Measurements from ENCODE around the gene TMEM135. TPM values are rescaled to one million over a fixed set of nuclear protein-coding genes. Genes with fewer than 3 reads are reported as not detected.

The TMEM135 gene
- total RNA-seq, 1 experiment from 2014 or later, result 65.5 TPM

DNA sequence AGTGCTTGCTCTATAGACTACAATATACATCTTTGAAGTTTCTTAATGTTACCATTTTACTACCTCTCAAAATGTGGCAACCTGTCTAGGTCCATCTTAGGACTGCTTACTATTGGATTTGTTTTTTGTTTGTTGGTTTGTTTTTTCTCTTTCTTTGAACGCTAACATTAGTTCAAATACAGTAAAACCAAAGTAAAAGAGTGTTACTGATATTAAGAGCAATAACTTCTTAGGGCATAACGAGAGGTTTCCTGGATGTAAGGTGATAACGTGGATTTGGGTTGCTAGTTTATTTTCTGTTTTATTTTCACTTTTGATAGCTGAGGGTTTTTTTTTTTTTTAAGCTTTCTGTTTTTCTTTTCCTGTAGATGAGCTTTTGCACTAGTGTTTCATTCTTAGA lies 43.6 kb downstream of the TMEM135 start:
- intact Hi-C loops (cut with micrococcal nuclease; ENCODE audit: unreplicated experiment), result no loop called here
- H3K9me3 ChIP-seq (ENCODE audit: control insufficient read depth, insufficient read depth, low read depth, low read length), result no peaks in the 10 kb centered on the region
- in situ Hi-C loops (cut with HindIII; ENCODE audit: low pct_unique_long_range_greater_than_20kb, low sequenced_read_pairs), result no loop called here
- no peaks in the 10 kb centered on the region for H3K4me1 ChIP-seq (ENCODE audit: control insufficient read depth, insufficient read depth, low read length)
- DNase-seq (ENCODE audit: low read depth, low spot score) (no peak), ATAC-seq (no peak)
- ChIA-PET CTCF (interaction anchor here (0.6 kb wide), 1 partner anchor 143 kb away, joined by 4 read pairs; no protein-coding TSS in a partner anchor), POLR2A (no interaction called here)
- H3K4me3 ChIP-seq (ENCODE audit: low read depth in 2 of 2, low read length in 2 of 2), result no peak overlapping the region
- no peaks in the 10 kb centered on the region for H3K27me3 ChIP-seq (ENCODE audit: control insufficient read depth, insufficient read depth, low read length)
- TF ChIP-seq, protein P1, sequence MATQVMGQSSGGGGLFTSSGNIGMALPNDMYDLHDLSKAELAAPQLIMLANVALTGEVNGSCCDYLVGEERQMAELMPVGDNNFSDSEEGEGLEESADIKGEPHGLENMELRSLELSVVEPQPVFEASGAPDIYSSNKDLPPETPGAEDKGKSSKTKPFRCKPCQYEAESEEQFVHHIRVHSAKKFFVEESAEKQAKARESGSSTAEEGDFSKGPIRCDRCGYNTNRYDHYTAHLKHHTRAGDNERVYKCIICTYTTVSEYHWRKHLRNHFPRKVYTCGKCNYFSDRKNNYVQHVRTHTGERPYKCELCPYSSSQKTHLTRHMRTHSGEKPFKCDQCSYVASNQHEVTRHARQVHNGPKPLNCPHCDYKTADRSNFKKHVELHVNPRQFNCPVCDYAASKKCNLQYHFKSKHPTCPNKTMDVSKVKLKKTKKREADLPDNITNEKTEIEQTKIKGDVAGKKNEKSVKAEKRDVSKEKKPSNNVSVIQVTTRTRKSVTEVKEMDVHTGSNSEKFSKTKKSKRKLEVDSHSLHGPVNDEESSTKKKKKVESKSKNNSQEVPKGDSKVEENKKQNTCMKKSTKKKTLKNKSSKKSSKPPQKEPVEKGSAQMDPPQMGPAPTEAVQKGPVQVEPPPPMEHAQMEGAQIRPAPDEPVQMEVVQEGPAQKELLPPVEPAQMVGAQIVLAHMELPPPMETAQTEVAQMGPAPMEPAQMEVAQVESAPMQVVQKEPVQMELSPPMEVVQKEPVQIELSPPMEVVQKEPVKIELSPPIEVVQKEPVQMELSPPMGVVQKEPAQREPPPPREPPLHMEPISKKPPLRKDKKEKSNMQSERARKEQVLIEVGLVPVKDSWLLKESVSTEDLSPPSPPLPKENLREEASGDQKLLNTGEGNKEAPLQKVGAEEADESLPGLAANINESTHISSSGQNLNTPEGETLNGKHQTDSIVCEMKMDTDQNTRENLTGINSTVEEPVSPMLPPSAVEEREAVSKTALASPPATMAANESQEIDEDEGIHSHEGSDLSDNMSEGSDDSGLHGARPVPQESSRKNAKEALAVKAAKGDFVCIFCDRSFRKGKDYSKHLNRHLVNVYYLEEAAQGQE (IDR thresholded peaks at IDR 0.05; ENCODE audit: insufficient read depth in 1 of 2, low read depth in 2 of 2, low read length in 1 of 2), result no peak
- TF ChIP-seq POLR2AphosphoS5 (IDR thresholded peaks at IDR 0.05; ENCODE audit: low read depth, low read length), result no peak
- no peak for TF ChIP-seq SIN3A (IDR thresholded peaks at IDR 0.05; ENCODE audit: borderline replicate concordance, insufficient read depth, low read depth, low read length)
- no peak for TF ChIP-seq TCF7L2 (IDR thresholded peaks at IDR 0.05; ENCODE audit: low read depth, low read length)
- TF ChIP-seq, protein P2, sequence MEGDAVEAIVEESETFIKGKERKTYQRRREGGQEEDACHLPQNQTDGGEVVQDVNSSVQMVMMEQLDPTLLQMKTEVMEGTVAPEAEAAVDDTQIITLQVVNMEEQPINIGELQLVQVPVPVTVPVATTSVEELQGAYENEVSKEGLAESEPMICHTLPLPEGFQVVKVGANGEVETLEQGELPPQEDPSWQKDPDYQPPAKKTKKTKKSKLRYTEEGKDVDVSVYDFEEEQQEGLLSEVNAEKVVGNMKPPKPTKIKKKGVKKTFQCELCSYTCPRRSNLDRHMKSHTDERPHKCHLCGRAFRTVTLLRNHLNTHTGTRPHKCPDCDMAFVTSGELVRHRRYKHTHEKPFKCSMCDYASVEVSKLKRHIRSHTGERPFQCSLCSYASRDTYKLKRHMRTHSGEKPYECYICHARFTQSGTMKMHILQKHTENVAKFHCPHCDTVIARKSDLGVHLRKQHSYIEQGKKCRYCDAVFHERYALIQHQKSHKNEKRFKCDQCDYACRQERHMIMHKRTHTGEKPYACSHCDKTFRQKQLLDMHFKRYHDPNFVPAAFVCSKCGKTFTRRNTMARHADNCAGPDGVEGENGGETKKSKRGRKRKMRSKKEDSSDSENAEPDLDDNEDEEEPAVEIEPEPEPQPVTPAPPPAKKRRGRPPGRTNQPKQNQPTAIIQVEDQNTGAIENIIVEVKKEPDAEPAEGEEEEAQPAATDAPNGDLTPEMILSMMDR (IDR thresholded peaks at IDR 0.05), result no peak
- no peaks in the 10 kb centered on the region for H3K36me3 ChIP-seq (ENCODE audit: control insufficient read depth, insufficient read depth, low read length)
- H3K27ac ChIP-seq (ENCODE audit: low read length), result no peak overlapping the region
- BruUV-seq (replicated peaks), result no TSS peak

DNA sequence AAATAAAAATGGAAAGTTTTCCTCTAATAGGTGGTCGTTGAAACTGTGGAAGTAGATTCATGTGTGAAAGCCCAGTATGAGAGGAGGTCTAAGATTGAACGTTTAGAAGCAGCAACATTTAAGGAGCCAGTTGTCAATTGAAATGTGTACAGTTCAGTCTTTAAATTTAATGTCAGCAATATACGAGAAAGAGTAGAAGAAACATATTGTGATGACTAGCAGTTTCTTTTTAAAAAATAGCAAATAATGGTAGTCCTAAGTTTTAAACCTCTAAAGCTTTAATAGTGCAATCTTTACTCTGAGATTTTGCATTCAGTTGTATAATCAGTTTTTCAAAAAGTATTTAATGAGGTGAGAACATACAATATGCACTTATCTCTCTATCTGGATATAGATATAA lies 44.9 kb downstream of the TMEM135 start:
- ChIA-PET CTCF (no interaction called here), POLR2A (no interaction called here)
- no peaks in the 10 kb centered on the region for H3K36me3 ChIP-seq (ENCODE audit: control insufficient read depth, insufficient read depth, low read length)
- no peaks in the 10 kb centered on the region for H3K4me1 ChIP-seq (ENCODE audit: control insufficient read depth, insufficient read depth, low read length)
- TF ChIP-seq, protein P1 (IDR thresholded peaks at IDR 0.05; ENCODE audit: insufficient read depth in 1 of 2, low read depth in 2 of 2, low read length in 1 of 2), result no peak
- TF ChIP-seq, protein P2 (IDR thresholded peaks at IDR 0.05), result no peak
- TF ChIP-seq TCF7L2 (IDR thresholded peaks at IDR 0.05; ENCODE audit: low read depth, low read length) (no peak), SIN3A (IDR thresholded peaks at IDR 0.05; ENCODE audit: borderline replicate concordance, insufficient read depth, low read depth, low read length) (no peak), POLR2AphosphoS5 (IDR thresholded peaks at IDR 0.05; ENCODE audit: low read depth, low read length) (no peak)
- H3K27ac ChIP-seq (ENCODE audit: low read length), result no peak overlapping the region
- H3K9me3 ChIP-seq (ENCODE audit: control insufficient read depth, insufficient read depth, low read depth, low read length), result no peaks in the 10 kb centered on the region
- intact Hi-C loops (cut with micrococcal nuclease; ENCODE audit: unreplicated experiment) (no loop called here), in situ Hi-C loops (cut with HindIII; ENCODE audit: low pct_unique_long_range_greater_than_20kb, low sequenced_read_pairs) (no loop called here)
- DNase-seq (ENCODE audit: low read depth, low spot score), result no peak
- no peak overlapping the region for H3K4me3 ChIP-seq (ENCODE audit: low read depth in 2 of 2, low read length in 2 of 2)
- ATAC-seq, result no peak
- no TSS peak for BruUV-seq (replicated peaks)
- no peaks in the 10 kb centered on the region for H3K27me3 ChIP-seq (ENCODE audit: control insufficient read depth, insufficient read depth, low read length)
